HL-60 (cell line): ENCODE measurements around the gene AGBL3.

ENCODE experiments used
- CTCF ChIP-seq: IDR thresholded peaks from one replicate; pipeline ENCODE4 v1.5.1; 2011; ENCODE audit warnings: low read length, control low read depth, inconsistent platforms; ENCODE audit not compliant: insufficient read depth
- GABPA ChIP-seq: IDR thresholded peaks from 2 replicates; pipeline ENCODE4 v1.6.1; 2012; ENCODE audit warnings: low read depth
- POLR2AphosphoS5 ChIP-seq: IDR thresholded peaks from 2 replicates; pipeline ENCODE4 v1.6.1; 2012; ENCODE audit warnings: low read depth
- REST ChIP-seq: IDR thresholded peaks from 2 replicates; pipeline ENCODE4 v1.6.1; 2012; ENCODE audit warnings: low read depth; ENCODE audit not compliant: insufficient replicate concordance
- SPI1 ChIP-seq: IDR thresholded peaks from 2 replicates; pipeline ENCODE4 v1.6.1; 2012; ENCODE audit warnings: low read depth, mild to moderate bottlenecking, borderline replicate concordance

GRCh38 chr7:135166338-135166990 is 180.2 kb downstream of the AGBL3 start:
- TF ChIP-seq REST (no peak), CTCF (no peak), POLR2AphosphoS5 (no peak), GABPA (no peak), SPI1 (no peak)
